Heart left ventricle (tissue), 13 donors: ENCODE data around the gene DENND5A.
"Not testable (repeated sequence)": the region's sequence is repeated elsewhere in the genome, so short reads cannot be mapped to it uniquely, and the experiment has no call there.

Experiments
- CTCF ChIP-seq, 12 donors: fragments of 200-600 bp; sonication (generic) in 4 of 12; IDR thresholded peaks; one replicate each; pipeline versions ENCODE4 v1.5.0 to v1.8.0; 2018 to 2022; ENCODE audit warnings: antibody characterized with exemption in 12 of 12, mild to moderate bottlenecking in 5 of 12
- POLR2A ChIP-seq, 2 donors: fragments of 450-650 bp; IDR thresholded peaks; one replicate each; pipeline ENCODE4 v1.6.1; 2017; ENCODE audit warnings: antibody characterized with exemption in 2 of 2, mild to moderate bottlenecking in 2 of 2, moderate library complexity in 2 of 2
- donor health status: ischemic (EF 13 %, LVEDD 7.1; RV severe dilation, severe dysfunction).
- donor health status: DM: no; HTN: yes; CAD: no.
- donor health status: DM: no; HTN: no; CAD: no.
- donor health status: ischemic (EF 25% LVEDD 6.9; RV normal size, moderate dysfunction).
- donor health status: ischemic (EF 25% LVEDD 5.7; RV mildly dilated, moderate dysfunction).
- donor health status: ischemic (EF 35%, LVEDD 5.7; RV mildly dilated, moderate dysfunction).
- donor health status: nonischemic (EF 11% LVEDD 7.7; RV severe dilation, severe dysfunction).
- donor health status: DM: yes; HTN: yes; CAD: no.
- donor health status: PGD.
- donor health status: ischemic (EF 29% LVEDD 5.4; RV normal size, mild dysfunction).
- donor health status: nonischemic (EF 23%, LVEDD 6.1; RV moderate dilation, normal function).

GRCh38 chr11:9098455-9098854 is 166.7 kb downstream of the DENND5A start:
- TF ChIP-seq POLR2A, CTCF (IDR thresholded peaks at IDR 0.05): not testable (repeated sequence)
